Brain microvascular endothelial cell (primary cell): Measurements from ENCODE around the gene SBF2.

Experiments
- DNase-seq: peaks from one replicate; pipeline ENCODE4 v3.0.0-alpha.2; 2020
- H3K27ac ChIP-seq: fragments of 250-450 bp; sonication (Bioruptor Pico); 2 replicates; pipeline ENCODE4 v1.5.1; 2020; ENCODE audit warnings: mild to moderate bottlenecking, moderate library complexity
- H3K27me3 ChIP-seq: fragments of 250-450 bp; sonication (Bioruptor Pico); replicated peaks from 2 replicates; pipeline ENCODE4 v1.5.1; 2020; ENCODE audit warnings: mild to moderate bottlenecking
- H3K36me3 ChIP-seq: fragments of 250-450 bp; sonication (Bioruptor Pico); replicated peaks from 2 replicates; pipeline ENCODE4 v1.5.1; 2020; ENCODE audit warnings: mild to moderate bottlenecking
- H3K4me3 ChIP-seq: 2 replicates; pipeline ENCODE4 v1.5.1; 2011; ENCODE audit warnings: low read depth, mild to moderate bottlenecking, control low read depth, low read length, moderate library complexity
- in situ Hi-C: cut with HindIII; loops from 2 replicates; pipeline ENCODE4 v1.10.0; 2017; ENCODE audit warnings: low sequenced_read_pairs, low pct_ligation_motif_present
- TF ChIP-seq, protein P1 (sequence below): IDR thresholded peaks from 2 replicates; pipeline ENCODE4 v1.5.1; 2011; ENCODE audit warnings: low read depth, mild to moderate bottlenecking, moderate library complexity, low read length, control low read depth, inconsistent platforms; ENCODE audit errors: missing control alignments

SBF2 gene

DNA sequence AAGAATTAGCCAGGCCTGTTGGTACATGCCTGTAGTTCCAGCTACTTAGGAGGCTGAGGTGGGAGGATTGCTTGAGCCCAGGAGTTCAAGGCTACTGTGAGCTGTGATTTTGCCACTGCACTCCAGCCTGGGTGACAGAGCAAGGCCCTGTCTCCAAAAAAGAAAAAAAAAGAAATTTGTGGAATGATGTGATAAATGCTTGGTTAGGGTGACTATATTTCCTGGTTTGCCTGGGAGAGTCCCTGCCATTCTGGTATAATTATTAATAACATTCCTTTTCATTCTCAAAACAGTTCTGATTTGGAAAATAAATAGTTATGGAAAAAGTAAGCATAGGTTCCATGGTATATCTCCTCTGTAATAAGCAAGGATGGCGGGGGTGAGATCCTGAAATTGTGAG is 555.3 kb downstream of the SBF2 start:
- no peak overlapping the region for H3K4me3 ChIP-seq
- DNase-seq: no peak
- H3K36me3 ChIP-seq: peaks cover 18% of the 10 kb centered on the region
- no peak overlapping the region for H3K27ac ChIP-seq
- TF ChIP-seq, protein P1, sequence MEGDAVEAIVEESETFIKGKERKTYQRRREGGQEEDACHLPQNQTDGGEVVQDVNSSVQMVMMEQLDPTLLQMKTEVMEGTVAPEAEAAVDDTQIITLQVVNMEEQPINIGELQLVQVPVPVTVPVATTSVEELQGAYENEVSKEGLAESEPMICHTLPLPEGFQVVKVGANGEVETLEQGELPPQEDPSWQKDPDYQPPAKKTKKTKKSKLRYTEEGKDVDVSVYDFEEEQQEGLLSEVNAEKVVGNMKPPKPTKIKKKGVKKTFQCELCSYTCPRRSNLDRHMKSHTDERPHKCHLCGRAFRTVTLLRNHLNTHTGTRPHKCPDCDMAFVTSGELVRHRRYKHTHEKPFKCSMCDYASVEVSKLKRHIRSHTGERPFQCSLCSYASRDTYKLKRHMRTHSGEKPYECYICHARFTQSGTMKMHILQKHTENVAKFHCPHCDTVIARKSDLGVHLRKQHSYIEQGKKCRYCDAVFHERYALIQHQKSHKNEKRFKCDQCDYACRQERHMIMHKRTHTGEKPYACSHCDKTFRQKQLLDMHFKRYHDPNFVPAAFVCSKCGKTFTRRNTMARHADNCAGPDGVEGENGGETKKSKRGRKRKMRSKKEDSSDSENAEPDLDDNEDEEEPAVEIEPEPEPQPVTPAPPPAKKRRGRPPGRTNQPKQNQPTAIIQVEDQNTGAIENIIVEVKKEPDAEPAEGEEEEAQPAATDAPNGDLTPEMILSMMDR: no peak
- in situ Hi-C loops: no loop called here
- no peaks in the 10 kb centered on the region for H3K27me3 ChIP-seq

DNA sequence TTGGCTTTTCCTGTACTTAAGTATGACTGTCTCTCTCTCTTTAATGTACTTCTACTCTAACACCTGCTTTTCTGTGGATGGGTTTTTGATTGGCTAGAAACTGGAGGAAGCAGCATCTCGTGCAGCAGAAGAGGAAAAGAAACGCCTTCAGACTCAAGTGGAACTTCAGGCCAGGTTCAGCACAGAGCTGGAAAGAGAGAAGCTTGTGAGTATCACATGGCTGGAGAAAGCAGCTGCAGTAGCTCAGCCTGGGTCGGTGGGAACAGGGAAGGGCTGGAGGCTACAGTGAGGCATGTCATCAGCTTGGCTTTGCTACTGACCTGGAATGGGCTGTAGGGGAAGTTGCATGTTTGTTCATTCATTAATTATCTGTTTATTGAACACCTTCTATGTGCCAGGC is 555.9 kb downstream of the SBF2 start:
- in situ Hi-C loops: no loop called here
- TF ChIP-seq, protein P1: no peak
- H3K36me3 ChIP-seq: peaks cover 22% of the 10 kb centered on the region
- no peak overlapping the region for H3K27ac ChIP-seq
- no peak overlapping the region for H3K4me3 ChIP-seq
- H3K27me3 ChIP-seq: no peaks in the 10 kb centered on the region
- no peak for DNase-seq

DNA sequence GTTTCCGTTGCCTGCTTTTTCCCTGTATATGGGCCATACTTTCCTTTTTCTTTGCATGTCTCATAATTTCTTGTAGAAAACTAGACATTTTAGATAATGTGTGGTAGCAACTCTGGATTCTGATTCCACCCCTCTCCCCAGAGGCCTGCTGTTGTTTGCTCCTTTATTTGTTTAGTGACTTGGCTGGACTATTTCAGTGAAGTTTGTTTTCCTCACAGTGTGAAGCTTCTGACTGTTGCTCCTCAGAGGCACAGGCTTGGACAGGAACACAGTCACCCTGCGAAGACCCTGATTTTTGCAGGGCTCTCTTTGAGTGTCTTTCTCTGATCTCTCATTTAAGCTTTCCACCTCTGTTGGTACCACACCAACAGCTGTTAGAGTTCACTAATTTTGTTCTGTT is 557.7 kb downstream of the SBF2 start:
- TF ChIP-seq, protein P1: no peak
- Histone ChIP-seq H3K27me3 (no peaks in the 10 kb centered on the region), H3K27ac (no peak overlapping the region), H3K36me3 (peaks cover 27% of the 10 kb centered on the region), H3K4me3 (no peak overlapping the region)
- no peak for DNase-seq
- in situ Hi-C loops: no loop called here

DNA sequence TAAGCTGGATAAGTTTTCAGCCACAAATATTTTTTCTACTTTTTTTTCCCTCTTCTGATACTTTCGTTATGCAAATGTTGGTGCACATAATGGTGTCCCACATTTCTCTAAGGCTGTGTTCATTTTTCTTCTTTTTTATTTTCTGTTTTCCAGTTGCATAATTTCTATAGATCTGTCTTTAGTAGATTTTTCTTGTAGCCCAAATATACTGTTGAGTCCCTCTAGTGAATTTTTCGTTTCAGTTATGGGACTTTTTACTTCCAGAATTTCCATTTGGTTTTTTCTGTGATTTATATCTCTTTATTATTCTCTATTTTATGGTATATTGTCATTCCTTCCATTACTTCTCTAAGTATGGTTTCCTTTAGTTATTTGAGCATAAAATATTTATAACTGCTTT is 558.1 kb downstream of the SBF2 start:
- in situ Hi-C loops: no loop called here
- peaks cover 26% of the 10 kb centered on the region for H3K36me3 ChIP-seq
- H3K27me3 ChIP-seq: no peaks in the 10 kb centered on the region
- no peak for DNase-seq
- TF ChIP-seq, protein P1: no peak
- H3K27ac ChIP-seq: no peak overlapping the region
- no peak overlapping the region for H3K4me3 ChIP-seq

DNA sequence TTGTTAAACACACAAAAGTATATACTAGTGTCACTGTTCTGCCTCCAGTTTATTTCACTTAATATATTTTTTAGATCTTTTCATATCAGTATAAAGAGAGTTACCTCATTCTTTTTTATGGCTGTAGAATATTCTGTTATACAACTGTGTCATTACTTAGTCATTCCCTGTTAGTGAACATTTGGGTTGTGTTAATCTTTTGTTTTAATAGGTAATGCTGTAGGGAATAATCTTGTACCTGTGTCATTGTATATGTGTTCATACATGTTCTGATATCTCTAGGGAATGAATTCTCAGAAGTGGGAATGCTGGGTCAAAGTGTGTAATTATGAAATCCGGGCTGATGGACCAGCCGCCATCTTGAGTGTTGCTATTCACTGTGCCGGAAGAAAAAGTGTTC is 558.8 kb downstream of the SBF2 start:
- Histone ChIP-seq H3K4me3 (no peak overlapping the region), H3K36me3 (peaks cover 21% of the 10 kb centered on the region), H3K27ac (no peak overlapping the region), H3K27me3 (no peaks in the 10 kb centered on the region)
- TF ChIP-seq, protein P1: no peak
- in situ Hi-C loops: no loop called here
- DNase-seq: no peak

DNA sequence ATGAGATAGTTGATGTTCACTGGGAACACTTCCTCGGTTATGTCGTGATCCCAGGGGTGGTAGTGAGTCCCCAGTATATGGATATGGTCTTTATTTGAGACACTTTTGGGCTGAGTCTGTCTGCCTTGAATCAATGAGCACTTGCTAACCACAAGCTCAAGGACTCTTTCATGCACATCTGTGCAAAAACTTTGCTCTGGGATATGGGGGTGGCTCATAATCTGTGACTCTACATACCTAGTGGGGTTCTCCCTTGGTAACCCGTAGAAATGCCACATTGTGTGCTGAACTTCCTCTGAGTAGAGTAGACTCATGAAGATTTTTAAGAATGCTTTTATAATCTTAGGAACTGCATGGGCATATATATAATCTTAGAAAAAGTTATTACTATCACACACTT is 560.8 kb downstream of the SBF2 start:
- TF ChIP-seq, protein P1: no peak
- no peaks in the 10 kb centered on the region for H3K27me3 ChIP-seq
- peaks cover 26% of the 10 kb centered on the region for H3K36me3 ChIP-seq
- no peak overlapping the region for H3K4me3 ChIP-seq
- DNase-seq: no peak
- in situ Hi-C loops: no loop called here
- no peak overlapping the region for H3K27ac ChIP-seq
